HG03039 (cell line): ENCODE results near the gene GGNBP2.

Source experiments
- ATAC-seq: cut with Tn5 transposase; IDR thresholded peaks from one replicate; pipeline ENCODE4 v1.9.1; 2021; ENCODE audit warnings: mild to moderate bottlenecking, moderate library complexity; ENCODE audit not compliant: unreplicated experiment

Gene GGNBP2

GRCh38 chr17:36628576-36628975, 83.9 kb downstream of the GGNBP2 start:
- ATAC-seq: no peak

- no peak for ATAC-seq
Measured at GRCh38 chr17:36629252-36629847, 84.6 kb downstream of the GGNBP2 start.

GRCh38 chr17:36629970-36630502, 85.3 kb downstream of the GGNBP2 start:
- no peak for ATAC-seq

GRCh38 chr17:36631022-36631421, 86.3 kb downstream of the GGNBP2 start:
- ATAC-seq: no peak

GRCh38 chr17:36632916-36633771, 88.4 kb downstream of the GGNBP2 start:
- no peak for ATAC-seq
